ENCODE data around the gene SIL1.
A peak's percentile ranks its signal among the peaks of the same experiment; 100 is the strongest.
"Not testable (repeated sequence)": the region's sequence is repeated elsewhere in the genome, so short reads cannot be mapped to it uniquely, and the experiment has no call there.

The SIL1 gene

DNA sequence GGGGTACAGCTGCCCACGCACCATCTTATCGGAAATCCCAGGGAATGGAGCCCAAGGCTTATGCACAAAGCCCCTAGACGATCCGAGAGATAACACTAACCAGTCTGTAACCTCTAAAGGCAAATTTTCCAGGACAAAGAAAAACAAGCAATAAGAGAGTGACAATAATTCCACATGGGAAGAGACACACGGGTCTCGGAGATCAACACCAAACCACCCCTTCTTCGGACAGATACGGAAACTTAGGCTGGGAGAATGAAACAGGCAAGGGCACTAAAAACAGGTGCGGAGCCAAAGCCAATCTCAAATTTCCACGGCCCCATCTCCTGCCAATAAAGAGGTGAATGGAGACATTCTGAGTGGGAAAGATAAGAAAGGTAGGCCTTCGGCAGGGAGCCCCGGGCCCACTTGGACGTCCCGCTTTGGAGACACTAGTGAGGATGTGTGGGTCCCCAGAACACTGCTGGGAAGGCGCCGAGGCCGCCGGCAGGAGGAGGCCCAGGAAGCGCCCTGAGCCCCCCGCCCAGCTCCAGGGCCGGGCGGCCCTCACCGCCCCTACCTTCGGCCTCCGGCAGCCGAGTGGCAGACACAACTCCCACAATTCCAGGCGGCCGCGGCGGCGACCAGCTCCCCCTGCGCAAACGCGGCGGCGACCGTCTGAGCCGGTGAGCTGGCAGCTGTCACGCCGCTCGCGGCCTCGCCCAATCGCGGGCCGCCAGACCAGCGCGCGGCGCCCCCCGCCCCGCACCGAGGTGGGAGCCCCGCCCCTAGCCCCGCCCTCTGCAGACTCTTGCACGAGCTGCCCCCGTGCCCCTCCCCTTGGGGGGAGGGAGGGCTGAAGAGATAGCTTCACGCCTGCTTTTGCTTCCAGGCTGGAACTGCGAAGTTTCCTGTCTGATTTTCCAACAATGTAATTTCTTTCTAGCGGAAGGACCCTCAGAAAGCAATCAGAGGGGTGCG, at the start of gene SIL1:
SIL1 (minus strand) TSS at position 659 of the 960 bp plus-strand sequence. CDS start 70,525 bp downstream, outside the sequence.
- peak; percentile 90 for DNase-seq (ENCODE audit: low read depth)

DNA sequence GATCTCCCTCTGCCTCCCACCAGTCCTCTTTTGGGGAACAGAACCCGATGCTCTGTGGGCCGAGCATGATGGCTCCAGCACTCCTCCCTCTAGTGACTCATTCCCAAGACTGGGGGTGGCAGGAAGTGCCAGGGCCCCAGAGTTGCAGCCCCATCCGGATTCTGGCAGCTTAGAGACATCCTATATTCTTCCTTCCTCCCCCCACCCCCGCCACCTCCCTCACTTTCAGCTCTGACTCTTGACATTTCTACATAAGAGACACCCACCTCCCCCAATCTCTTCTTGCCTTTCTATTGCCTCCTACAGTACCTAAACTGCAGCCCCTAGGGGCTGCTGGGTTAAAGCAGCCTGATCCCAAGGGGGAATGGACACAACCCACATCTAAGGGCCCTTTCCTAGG, 48.2 kb upstream of the SIL1 start:
- no peak for DNase-seq (ENCODE audit: low read depth)

DNA sequence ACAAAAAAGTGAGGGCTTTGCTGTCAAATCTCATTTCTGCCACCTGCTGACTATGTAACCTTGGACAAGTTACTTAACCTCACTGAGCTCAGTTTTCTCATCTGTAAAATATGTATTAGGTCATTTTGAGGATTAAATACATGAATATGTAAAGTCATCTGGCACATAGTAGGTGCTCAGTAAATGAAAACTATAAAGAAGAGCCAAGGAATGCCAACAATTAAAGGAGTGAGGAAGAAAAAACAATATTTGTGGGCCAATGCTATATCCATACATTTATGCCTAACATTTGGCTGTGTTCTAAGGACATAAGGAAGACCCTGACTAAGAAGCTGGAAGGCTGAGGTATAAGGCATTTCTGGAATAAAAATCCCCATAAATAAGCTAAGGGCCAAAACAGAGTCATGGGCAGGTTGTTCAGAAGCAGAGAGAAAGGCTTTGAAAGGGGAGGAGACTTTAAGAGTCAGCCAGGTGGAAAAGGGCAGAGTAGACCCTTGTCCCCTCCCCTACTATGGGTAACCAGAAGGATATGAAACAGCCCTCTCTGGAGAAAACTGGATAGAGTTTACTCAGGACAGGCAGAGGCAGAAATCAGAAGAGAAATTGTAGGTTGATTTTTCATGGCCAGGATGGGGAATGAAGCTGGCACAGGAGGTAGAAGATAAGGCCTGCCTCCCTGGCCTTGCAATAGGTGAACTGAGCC, 47.6 kb upstream of the SIL1 start:
- DNase-seq (ENCODE audit: low read depth), result no peak

DNA sequence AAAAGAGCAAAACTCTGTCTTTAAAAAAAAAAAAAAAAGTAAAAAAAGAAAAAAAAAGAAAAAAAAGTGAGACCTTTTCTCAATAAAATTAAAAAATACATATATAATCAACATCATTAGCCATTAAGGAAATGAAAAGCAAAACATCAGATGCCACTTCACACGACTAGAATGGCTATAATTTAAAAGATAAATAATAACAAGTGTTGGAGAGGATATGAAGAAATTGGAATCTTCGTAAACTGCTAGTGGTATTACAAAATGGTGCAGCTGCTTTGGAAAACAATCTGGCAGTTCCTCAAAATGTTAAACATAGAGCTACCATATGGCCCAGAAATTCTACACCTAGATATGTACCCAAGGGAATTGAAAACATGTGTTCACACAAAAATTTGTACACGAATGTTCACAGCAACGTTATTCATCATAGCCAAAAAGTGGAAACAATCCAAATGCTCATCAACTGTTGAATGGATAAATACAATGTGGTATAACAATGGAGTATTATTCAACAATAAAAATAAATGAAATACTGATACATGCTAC, 45.3 kb upstream of the SIL1 start:
- DNase-seq (ENCODE audit: low read depth), result no peak

DNA sequence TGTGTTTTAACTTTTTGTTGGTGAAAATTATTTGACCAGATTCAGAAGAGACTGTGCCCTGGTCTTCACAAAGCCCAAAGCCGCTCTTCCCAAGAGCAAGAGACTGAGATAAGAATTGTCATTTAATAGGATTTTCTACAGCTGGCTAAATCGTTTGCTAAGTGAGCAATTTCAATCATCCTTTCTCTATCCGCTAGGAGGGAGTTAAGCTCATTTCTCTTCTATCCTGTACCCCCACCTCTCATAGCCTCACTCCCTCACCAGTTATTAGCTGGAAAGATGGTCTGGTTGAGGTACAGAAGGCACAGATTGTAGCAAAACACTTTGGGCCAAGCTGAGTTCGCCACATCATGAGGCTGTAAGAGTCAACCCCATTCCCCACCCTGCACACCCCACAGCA, 43.0 kb upstream of the SIL1 start:
- DNase-seq (ENCODE audit: low read depth), result no peak

DNA sequence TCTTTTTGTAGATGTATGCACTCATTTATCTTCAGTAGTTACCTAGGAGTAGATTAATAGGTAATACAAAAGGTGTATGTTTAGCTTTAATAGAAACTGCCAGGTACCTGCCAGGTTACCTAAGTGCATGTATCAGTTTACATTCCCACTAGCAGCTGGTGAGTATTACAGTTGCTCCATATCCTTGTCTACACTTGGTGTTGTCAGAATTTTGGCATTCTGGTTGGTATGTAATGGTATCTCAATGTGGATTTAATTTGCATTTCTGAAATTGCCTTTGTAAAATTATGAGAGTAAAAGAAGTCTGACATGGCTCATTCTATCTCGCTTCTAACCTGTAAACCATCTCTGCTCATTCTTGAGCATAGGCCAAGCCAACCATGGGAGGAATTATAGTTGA, 38.3 kb upstream of the SIL1 start:
- no peak for DNase-seq (ENCODE audit: low read depth)

DNA sequence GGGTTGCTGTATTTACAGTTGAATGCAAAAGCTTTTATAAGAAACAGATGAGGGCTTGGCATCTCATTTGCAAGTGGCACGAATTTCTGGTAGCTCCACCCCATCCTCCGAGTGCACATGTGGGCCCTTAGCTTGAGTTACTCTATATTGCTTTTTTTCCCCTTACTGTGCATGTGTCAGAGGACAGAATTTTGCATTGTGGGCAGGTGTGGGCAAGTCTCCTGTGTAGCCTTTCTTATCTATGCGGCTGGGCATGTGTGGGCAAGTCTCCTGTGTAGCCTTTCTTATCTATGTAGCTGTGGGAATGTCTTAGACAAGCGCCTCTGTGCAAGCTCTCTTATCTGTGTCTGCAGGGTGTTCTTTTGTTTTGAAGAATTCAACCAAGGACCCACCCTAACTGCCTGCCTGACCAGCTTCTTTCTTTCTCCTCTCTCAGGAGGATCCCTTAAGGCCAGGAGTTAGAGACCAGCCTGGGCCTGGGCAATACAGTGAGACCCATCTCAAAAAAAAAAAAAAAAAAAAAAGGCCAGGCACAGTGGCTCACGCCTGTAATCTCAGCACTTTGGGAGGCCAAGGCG, 34.1 kb upstream of the SIL1 start:
- DNase-seq (ENCODE audit: low read depth), result no peak

DNA sequence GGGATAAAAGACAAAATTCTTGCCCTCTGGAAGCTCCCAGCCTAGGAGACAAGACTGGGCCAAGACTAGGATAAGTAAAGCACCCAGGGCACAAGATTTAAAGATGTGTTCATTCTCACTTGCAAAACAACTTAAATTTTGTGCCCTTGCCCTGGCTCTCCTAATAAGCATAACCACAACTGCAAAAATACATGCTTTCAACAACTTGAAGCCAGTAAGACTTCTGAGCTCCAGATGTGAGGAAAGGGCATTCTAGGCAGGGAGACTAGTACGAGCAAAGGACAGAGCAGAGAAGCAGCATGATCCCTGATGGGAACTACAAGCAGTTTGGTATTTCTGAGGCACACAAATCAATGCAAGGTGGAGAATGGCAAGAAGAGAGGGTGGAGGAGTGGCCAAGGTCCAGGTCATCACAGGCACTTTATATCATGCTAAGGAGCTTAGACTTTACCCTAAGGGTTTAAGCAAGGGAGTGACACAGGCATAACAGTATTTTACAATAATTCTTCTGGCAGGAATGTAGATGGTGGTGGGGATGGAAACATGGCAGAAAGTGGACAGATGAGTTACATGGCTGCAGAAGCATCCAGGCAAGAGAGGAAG, 30.1 kb upstream of the SIL1 start:
- no peak for DNase-seq (ENCODE audit: low read depth)

DNA sequence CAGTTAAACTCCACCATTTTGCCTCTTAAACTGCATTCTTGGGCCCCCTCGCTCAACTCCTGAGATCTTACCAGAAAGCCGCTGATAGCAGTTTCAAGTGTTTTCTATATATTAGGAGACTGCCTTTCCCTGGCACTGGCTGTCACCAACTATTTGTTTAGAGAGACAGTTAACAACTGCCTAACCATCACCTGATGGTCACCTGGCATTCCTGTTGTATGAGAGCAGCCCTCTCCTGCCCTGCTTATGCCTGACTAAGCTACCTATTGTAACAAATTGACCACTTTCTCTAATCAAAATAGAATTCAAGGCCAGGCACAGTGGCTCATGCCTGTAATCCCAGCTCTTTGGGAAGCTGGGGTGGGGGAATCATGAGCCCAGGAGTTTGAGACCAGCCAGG, 28.0 kb upstream of the SIL1 start:
- no peak for DNase-seq (ENCODE audit: low read depth)

DNA sequence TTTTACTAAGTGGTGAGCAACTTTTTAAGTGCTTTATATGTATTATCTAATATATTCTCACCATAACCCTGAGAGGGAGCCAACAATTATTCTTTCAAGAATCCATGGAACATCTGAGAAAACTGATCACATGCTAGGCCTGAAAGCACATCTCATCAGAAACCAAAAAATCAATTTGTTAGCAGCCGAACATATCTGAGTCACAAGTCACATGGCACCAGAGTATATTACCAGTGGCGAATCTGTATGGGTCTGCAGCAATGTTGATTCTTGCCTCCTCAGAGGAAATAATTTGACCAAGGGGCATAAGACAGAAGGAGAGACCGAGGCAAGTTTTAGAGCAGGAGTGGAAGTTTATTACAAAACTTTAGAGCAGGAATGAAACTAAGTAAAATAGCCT, 25.3 kb upstream of the SIL1 start:
- peak; percentile 31 for DNase-seq (ENCODE audit: low read depth)

DNA sequence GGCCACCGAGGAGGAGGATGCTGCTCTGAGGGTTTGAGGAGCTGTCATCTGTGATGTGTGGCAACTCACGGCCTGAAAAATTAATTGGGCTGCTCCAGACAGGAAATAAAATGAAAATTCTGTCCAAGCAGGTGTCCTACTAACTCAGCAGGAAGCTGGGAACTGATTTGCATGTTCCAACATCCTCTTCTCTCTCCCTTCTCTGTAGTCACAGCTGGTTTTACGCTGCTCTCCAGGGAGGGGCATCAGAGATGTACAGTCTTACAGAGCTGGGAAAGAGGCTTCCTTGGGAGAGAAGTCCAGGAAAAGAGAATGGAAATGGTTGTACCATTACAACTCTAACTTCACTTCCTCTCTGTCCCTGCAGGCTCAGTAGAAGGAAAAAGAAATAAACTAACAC, 24.2 kb upstream of the SIL1 start:
- DNase-seq (ENCODE audit: low read depth), result no peak

DNA sequence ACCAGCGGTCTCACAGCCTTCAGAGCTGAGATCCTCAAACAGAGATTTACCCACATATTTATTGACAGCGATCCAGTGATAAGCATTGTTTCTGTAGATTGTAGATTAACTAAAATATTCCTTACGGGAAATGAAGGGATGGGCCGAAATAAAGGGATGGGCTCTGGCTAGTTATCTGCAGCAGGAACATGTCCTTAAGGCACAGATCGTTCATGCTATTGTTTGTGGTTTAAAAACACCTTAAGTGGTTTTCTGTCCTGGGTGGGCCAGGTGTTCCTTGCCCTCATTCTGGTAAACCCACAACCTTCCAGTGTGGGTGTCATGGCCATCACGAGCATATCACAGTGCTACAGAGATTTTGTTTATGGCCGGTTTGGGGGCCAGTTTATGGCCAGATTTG, 19.9 kb upstream of the SIL1 start:
- not testable (repeated sequence) for DNase-seq (ENCODE audit: low read depth)

DNA sequence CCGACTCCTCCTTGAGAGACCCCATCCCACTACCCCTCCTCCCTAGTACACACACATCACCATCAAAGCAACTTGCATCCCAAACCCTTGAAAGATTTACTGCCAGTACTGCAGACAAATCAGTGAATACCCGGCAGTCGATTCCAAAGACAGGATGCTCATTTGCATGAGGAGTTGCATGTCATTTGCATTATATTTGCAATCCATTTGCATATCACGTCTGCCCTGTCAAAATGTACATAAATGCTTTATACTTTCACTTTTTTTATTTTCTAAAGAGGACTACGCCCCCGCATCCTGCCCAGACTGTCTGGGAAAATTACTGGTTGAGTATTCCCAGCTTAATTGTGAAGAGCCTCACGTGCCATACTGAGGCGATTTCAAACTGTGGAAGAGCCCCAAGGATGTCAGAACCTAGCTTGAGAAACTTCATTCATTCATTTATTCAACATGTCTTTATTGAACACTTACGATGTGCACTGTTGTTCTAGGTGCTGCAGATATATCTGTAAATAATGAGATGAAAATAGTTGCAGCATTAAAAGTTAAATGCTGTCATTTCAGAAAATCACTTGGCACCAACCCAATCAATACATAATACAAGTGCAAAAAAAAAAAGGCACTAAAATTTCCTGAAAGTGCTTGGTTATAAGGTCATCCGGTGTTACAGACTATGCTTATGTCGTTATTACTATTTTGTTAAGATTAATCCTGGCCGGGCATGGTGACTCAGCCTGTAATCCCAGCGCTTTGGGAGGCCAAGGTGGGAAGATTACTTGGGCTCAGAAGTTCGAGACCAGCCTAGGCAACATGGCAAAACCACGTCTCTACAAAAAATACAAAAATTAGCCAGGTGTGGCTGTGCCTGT, 17.2 kb upstream of the SIL1 start:
- no peak for DNase-seq (ENCODE audit: low read depth)

DNA sequence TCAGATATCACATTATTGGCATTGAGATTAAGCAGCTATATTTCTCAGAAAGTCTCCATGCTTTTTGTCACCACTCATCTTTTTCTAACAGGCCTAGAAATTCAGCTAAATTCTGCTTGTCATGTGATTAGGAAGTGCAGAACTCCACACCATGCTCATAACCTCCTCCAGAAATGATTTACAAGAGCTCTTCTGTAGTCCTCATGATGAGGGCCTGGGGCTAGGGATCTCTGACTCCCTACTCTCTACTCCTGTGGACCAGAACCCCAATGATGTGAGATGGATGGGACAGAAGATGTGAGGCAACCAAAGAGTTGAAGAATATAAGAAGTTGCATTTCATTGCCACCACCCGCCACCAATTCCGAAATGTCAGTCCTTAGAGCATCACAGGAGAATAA, 16.5 kb upstream of the SIL1 start:
- no peak for DNase-seq (ENCODE audit: low read depth)

DNA sequence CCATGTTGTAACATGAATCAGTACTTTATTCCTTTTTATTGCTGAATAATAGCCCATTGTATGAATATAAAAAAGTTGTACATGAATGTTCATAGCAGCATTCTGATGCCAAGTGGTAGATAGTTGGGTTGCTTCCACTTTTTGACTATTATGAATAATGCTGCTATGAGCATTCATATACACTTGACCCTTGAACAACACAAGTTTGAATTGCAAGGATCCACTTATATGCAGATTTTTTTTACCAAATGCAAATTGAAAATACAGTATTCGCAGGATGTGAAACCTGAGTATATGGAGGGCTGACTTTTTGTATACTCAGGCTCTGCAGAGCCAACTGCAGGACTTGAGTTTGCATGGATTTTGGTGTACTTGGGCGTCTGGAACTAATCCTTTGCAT, 14.7 kb upstream of the SIL1 start:
- no peak for DNase-seq (ENCODE audit: low read depth)

DNA sequence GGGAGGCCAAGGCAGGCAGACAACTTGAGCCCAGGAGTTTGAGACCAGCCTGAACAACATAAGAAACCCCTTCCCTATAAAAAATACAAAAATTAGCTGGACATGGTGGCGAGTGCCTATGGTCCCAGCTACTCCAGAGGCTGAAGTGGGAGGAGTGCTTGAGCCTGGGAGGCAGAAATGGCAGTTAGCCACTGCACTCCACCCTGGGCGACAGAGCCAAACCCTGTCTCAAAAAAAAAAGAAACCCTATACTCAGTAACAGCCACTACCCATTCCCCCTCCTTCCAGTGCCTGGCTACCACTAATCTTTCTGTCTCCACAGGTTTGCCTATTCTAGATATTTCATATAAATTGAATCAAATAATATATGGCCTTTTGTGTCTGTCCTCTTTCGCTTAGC, 14.3 kb upstream of the SIL1 start:
- no peak for DNase-seq (ENCODE audit: low read depth)

DNA sequence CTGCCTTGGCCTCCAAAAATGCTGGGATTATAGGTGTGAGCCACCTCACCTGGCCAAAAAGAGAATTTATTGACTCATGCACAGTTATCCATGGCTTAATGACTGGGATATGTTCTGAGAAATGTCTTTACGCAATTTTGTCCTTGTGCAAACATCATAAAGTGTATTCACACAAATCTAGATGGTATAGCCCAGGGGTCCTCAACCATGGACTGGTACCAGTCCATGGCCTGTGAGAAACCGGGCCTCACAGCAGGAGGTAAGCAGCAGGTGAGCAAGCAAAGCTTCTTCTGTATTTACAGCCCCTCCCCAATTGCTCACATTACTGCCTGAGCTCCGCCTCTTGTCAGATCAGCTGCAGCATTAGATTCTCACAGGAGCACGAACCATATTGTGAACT, 12.4 kb upstream of the SIL1 start:
- DNase-seq (ENCODE audit: low read depth), result no peak

DNA sequence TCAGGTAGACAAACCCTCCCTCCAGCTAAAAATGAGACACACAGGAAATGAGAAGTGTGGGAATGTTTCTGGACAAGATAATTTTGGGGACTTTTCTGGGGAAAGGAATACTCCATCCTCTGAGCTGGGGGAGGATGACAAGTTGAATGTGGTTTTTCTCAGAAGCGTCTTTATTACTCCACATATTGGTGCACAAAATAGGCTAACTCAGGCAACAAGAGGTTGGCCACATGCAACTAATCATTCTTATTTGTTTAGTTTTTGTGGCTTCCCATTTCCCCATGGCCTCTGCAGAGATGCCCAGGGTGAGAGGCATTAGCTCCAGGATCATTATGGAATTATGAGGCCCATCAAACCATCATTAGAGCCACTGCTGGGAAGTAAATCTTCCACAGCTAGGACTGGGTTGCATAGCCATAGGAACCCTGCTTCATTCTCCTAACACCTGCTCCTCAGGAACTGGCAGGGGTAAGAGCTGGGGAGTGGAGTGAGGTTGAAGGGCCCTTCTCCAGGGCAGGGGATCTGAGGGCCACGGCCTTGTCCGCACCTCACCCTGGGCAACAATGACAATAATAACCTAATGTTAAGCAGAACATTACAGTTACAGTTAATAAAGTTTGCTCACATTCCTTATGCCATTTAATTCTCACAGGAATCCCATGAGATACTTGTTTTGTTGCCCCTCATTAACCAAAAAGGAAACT, 9.3 kb upstream of the SIL1 start:
- DNase-seq (ENCODE audit: low read depth), result no peak

DNA sequence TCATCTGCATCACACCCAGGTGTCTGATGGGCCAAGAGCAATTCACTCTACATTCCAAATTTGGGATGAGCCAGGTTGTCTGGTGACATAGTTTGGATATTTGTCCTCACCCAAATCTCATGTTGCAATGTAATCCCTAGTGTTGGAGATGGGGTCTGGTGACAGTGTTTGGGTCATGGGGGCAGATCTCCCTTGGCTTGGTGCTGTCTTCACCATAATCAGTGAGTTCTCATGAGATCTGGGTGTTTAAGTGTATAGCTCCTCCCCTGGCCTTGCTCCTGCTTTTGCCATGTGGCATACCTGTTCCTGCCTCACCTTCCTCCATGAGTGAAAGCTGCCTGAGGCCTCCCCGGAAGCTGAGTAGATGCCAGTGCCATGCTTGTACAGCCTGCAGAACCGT, 7.4 kb upstream of the SIL1 start:
- no peak for DNase-seq (ENCODE audit: low read depth)

DNA sequence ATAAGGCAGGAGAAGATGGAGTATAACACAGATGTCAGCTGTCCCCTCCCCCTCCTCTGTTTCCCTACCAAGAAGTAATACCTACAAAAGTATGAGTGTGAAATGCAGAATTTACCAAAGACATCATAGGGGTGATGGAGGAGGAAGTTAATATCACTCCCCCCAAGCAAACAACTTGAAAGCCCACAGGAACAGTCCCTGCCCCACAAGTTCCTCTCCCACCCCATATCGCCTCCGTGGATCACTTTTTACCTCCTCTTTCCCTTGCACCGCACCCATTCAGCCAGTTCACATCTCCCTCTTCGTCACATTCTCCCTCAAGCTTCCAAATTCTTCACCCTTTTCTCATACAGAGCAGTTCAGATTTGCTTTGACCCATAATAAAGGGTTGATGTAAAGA, 7.0 kb upstream of the SIL1 start:
- no peak for DNase-seq (ENCODE audit: low read depth)

DNA sequence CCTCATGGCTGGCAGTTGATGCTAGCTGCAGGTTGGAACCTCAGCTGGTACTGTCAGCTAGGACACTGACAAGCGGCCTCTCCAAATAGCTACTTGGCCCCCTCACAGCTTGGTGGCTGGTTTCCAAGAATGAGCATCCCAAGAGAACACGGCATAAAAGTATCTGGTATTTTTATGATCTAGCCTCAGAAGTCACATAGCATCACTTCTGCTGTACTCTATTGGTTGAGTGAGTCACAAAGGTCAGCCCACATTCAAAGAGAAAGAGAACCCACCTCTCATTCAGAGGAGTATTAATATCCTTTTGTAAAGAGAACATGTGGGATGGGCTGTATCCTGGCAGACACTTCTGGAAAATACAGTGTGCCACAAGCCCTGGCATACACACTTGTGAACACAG, 6.0 kb upstream of the SIL1 start:
- DNase-seq (ENCODE audit: low read depth), result no peak
